ENCODE data around the gene TAS2R40.

- TF ChIP-seq MAX (IDR thresholded peaks at IDR 0.05) (no peak), POLR2A (IDR thresholded peaks at IDR 0.05; ENCODE audit: low read length) (no peak), CTCF (IDR thresholded peaks at IDR 0.05) (no peak), E2F6 (IDR thresholded peaks at IDR 0.05; ENCODE audit: borderline replicate concordance, low read depth) (no peak), REST (IDR thresholded peaks at IDR 0.05) (no peak), EP300 (IDR thresholded peaks at IDR 0.05) (no peak), TFCP2L1 (CRISPR knock-in tag; IDR thresholded peaks at IDR 0.05) (no peak), RNF2 (IDR thresholded peaks at IDR 0.05; ENCODE audit: borderline replicate concordance, low read depth) (no peak), USF2 (IDR thresholded peaks at IDR 0.05) (no peak), MAZ (IDR thresholded peaks at IDR 0.05; ENCODE audit: borderline replicate concordance, low read depth, low read length) (no peak), MAFK (IDR thresholded peaks at IDR 0.05; ENCODE audit: partially characterized antibody) (no peak), KDM1A (IDR thresholded peaks at IDR 0.05; ENCODE audit: low read depth) (no peak), CHD2 (IDR thresholded peaks at IDR 0.05; ENCODE audit: low read length, partially characterized antibody) (no peak), ESRRA (IDR thresholded peaks at IDR 0.05; ENCODE audit: borderline replicate concordance, low read length) (no peak)
These were observed 36.3 kb upstream of the TAS2R40 start for GRCh38 chr7:143185551-143185950.

All from A549 (cell line).